IPS DF 4.7 (cell line): ENCODE data around the gene PSME1.

ENCODE experiments used
- DNase-seq: peaks from one replicate; pipeline ENCODE4 v3.0.0-alpha.2; 2013; ENCODE audit warnings: low spot score; ENCODE audit errors: extremely low read depth

PSME1 gene

DNA sequence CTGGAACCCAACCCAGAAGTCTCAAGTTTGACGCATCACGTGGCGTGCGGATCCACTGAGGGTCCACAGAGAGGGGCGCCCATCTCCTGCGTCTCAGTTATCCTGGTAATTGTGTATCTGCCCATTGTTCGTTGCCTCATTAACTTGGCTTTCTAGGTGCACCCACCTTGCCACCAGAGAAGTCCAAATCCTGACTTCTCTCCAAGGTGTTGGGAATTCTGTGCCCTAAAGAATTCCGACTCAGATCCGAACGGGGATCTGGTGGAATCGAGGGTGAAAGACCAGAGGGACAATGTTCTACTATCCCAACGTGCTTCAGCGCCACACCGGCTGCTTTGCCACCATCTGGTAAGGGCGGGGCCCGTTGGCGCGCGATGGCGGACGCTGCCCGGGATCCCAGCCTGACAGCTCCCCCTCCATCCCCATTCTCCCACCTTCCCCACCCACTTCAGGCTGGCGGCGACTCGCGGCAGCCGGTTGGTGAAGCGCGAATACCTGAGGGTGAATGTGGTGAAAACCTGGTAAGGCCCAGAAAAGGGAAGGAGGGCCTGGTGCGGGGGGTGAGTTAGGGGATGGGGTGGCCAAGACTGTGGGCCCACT, 36.4 kb downstream of the PSME1 start:
- no peak for DNase-seq

DNA sequence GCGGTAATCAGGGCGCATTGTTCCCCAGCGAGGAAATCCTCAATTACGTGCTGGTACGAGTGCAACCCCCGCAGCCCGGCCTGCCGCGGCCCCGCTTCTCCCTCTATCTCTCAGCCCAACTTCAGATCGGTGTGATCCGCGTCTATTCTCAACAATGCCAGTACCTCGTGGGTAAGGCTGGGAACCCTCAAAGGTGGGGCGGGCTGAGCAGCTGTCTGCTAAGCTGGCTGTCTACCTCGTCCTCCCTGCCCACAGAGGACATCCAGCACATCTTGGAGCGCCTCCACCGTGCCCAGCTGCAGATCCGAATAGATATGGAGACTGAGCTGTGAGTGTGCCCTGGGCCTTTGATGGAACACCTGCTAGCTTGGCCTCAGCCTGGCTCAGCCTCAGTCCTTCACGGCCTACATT, 36.9 kb downstream of the PSME1 start:
- no peak for DNase-seq

DNA sequence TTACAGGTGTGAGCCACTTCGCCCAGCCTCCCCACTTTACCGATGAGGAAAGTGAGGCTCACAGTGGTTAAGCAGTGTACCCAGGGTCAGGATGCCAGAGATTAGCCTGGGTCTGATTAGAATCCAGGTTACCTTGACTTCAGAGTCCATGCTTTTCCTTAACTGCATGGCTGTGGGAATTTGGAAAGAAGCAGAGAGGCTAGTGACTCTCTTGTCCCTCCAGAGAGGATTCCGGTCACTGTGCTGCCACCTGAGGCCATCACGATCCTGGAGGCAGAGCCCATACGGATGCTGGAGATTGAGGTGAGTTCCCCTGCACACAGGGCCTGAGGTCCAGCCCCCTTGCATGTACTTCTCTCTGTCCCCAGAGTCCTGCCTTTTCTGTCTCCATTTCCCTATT, 40.6 kb downstream of the PSME1 start:
- no peak for DNase-seq

DNA sequence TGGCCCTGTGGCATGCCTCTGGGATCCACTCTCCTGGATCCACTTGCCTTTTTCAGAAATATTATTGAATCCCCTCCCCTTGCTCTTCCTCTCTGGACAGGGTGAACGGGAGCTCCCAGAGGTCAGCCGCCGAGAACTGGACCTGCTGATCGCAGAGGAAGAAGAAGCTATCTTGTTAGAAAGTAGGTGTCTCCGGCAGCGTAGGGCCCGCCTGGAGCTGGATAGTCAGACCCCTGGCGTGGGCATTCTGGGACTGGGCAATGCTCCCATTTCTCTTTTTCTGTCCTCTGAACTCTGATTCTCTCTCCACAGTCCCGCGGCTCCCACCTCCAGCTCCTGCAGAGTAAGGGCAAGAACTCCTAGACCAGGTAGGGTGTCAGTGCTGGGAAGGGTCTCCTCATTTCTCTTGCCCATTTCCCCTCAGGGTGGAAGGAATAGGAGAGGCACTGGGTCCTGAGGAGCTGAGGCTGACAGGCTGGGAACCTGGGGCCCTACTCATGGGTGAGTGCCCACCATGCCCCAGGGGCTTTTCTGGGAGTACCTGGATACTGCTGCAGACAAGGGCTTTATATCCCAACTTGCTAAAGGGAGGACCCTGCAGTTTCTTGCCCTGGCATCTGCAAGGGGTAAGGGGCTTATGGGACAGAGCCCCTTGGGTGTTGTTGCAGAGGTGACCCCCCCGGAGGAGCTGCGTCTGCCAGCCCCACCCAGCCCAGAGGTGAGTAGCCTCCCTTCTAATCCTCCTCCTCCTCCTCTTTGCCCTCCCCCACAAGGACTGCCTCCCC, 41.2 kb downstream of the PSME1 start:
- no peak for DNase-seq

DNA sequence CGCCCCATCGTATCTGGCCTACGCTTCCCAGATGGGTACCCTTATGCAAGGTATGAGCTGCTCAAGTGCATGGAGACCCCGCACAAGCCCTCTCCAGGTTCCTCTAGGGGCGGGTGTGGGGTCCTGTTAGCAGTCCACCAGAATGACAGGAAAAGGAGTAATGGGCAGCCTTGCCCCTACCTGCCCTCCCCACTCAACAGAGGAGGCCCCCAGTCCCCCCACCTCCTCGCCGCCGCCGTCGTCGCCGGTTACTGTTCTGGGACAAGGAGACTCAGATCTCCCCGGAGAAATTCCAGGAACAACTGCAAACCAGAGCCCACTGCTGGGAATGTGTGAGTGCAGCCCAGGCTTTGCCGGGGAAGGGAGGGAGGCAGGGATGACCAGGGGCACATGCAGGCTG, 41.9 kb downstream of the PSME1 start:
- DNase-seq, result no peak

DNA sequence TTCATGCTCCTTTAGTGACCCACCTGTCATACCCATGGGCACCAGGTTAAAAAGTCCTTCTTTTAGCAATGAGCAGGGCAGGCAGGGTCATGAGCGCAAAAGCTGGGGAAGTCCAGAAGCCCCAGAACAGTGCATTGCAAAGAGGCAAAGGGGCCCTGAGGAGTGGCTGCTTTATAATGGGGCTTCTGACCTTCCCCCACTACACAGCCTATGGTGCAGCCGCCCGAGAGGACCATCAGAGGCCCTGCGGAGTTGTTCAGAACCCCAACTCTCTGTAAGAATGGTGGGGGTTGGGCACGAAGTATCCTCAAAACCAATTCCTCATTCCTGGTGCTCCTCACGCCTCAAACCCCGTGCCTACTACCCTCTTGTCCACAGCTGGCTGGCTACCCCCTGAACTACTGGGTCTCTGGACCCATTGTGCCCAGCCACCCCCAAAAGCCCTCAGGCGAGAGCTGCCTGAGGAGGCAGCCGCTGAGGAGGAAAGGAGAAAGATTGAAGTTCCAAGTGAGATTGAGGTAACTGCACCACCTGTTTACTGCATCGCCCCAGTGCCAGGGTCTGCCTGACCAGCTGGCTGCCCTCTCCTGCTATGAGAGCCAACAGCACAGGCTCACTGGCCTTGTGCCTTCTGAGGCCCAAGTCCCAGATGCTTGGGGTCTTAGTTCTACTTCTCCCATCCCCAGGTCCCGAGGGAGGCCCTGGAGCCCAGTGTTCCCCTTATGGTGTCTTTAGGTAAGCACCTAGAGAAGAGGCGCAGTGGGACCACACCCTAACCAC, 42.6 kb downstream of the PSME1 start:
- DNase-seq, result no peak

DNA sequence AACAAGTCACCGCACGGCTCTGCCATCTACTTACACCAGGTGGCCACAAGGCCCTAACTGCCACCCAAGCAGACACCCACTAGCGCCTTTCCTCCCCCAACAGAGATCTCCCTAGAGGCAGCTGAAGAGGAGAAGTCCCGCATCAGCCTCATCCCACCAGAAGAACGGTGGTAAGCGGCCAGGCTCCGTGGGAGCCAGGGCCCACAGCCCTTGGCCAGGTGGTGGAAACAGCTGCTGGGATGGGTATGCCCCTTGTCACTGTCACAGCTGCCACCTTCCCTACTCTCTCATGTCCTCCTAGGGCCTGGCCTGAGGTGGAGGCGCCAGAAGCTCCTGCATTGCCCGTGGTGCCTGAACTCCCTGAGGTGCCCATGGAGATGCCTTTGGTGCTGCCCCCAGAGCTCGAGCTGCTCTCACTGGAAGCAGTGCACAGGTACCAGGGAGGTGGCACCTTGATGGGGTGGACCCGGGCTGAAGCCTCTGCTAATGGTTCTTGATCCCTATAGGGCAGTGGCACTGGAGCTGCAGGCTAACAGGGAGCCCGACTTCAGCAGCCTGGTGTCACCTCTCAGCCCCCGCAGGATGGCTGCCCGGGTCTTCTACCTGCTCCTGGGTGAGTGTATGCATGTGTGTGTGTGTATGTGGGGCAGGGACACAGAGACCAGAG, 43.4 kb downstream of the PSME1 start:
- DNase-seq, result no peak

DNA sequence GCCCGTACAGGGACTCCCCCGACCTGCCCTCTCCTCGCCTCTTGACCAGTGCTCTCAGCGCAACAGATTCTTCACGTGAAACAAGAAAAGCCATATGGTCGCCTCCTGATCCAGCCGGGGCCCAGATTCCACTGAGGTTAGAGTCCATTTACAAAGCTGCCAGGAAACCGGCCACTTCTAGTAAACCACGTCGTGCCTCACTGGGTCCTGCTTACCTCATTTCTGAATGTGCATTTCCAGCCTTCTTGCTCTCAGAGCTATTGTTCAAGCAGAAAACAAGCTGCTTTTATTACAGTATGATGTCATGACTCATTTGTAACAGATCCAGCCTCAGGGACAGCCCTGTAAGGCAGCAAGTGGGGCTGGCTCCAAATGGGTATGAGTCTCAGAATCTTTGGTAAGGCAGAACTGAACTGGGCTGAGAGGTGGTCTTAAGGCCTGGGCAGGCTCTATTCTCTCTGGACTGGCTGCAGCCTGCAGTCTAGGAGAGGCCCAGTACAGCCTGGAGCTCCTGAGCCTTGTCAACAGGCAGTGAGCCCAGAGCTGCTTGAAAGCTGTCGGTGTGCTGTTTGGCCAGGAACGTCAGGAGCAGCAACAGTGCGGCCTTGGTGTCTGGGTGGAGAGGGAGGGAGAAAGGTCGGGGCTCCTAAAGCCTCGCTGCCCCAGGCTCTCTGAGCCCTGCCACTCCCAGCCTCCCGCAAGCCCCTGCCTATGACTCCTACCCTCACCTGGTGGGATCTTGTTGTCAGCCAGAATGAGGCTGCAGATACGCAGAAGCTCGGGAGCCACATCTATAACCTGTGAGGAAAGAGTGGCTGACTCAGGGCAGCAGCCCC, 44.2 kb downstream of the PSME1 start:
- DNase-seq, result no peak

DNA sequence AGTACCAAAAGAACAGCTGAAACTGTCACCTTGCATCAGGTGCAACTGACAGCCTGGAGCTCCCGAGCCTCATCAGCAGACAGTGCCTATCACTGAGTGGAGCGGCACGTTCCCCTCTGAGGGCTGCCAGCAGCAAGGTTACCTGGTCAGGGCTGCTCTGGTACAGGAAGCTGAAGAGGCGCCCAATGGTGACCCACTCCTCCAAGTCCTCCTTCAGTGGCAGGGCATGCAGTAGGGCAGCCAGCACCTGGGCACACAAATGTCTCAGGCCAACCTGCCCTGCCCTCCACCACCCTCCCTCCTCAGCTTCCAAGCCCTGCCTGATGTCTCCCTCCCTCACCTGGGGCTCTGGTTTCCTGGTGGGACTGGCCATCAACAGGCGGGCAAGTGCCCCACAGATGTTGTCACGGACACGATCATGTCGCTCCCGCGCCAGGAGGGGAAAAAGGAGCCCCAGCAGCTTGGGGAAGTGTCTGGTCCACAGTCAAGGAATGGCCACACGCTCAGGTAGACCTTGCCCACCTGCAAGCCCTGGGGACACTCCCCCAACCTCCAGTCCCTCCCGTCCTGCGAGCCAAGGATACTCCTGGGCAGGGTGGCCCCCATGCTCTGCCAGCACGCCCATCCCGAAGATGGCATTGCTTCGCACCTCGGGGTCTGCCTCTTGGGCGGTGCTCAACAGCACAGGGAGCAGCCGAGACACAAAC, 45.5 kb downstream of the PSME1 start:
- no peak for DNase-seq

DNA sequence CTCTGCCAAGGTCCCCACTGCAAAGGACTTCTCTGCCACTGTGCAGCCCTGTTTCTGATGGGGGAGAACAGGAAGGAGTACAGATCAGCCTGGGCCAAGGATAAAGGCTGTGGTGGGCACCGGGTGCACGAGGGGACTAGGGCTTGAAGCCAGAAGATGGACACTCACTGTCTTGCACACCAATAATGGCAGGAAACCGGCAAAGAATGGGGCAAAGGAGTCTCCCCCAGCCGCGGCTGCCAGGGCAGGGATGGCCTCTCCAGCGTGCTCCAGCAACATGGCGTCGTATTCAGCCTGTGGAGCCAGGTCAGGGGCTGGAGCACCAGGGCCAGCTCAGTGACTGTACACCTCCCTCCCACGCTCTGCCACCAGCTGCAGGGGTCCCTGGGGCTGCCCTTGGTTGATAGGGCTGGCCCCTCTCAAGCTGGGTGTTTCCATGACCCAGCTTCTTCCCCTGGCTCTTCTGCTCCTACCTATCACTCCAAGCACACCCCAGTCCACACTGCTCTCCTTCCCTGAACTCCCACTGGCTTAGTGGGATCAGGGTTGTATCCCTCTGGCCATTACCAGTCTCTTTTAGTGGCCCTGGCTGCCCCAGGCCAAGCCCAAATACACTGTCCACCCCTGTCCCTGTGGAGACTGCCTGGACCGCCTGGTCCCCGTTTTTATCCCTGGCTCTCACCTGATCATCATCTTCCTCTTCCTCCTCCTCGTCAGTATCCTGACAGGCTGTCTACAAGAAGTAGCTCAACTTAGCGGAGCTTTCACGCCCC, 46.3 kb downstream of the PSME1 start:
- no peak for DNase-seq

DNA sequence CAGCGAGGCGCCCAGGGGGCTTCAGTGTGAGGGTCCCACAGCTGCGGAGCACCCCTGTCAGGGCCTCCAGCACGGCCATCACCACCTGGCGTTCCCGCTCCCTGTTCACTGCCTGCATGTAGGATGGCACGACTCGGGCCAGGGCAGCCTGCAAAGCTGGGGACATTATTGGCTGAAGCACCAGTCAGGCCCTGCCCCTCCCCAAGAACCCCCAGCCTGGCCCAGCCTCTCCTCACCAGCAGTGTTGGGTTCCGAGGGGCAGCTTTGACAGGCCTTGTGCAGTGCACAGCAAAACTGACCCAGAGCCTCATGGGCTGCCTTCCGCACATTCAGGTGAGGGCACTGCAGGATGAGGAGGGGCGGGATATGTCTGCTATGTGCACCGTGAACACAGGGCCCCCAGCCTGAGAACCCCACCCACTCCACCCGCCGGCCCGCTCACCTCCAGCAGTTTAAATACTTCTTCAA, 47.1 kb downstream of the PSME1 start:
- DNase-seq, result no peak

DNA sequence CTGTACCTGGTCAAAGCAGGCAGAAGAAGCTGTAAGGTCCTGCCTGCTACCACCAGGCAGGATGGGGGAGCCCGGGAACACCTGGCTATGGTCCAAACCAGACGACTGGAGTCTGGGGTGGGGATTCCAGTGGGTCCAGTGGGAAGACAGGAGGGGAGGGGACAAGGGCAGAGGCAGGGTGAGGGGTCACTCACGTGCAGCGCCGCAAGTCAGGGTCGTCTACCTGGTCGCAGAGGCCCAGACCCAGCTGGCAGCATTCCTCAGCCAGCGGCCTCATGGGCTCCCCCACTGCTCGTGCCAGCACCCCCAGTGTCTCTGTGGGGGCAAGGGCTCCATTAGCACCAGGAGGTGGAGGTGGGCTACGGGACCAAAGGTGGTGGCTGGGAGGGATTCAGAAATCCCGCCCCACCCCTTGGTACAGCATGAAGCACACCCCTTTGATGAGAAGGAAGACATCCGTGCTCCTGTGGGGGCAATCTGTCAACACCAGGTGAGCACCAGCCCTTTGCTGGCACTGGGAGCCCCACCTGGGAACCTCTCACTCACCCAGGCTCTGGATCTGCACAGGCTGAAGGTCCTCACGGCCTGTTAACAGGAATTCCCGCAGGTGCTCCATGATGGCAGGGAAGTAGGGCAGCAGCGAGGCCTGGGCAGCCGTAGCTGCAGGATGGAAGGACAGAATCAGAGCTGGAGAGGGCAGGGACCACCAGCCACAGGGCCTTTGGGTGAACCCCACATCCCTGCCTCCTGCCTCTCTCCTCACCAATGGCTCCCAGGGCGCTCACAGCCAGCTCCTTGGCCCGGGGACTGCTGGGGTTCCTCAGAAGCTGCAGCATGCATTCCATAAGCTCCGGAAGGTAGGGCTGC, 48.3 kb downstream of the PSME1 start:
- no peak for DNase-seq

DNA sequence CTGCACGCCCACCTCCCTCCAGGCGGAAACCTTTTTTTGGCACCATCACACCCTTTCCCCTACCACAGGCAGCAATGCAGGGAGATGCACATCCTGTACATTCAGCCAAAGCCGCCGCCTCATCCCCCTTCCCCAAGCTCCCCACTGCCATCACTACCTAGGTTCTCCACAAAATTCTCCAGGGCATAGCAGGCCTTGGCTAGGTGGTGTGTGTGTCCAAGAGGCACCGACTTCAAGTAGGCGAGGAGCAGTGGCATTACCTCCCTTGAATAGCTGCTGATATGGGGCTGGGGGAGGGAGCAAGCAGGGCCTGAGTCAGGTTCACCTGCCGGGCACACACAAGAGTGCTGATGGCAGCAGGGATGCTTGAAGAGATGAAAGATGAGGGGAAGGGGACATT, 49.0 kb downstream of the PSME1 start:
- no peak for DNase-seq

DNA sequence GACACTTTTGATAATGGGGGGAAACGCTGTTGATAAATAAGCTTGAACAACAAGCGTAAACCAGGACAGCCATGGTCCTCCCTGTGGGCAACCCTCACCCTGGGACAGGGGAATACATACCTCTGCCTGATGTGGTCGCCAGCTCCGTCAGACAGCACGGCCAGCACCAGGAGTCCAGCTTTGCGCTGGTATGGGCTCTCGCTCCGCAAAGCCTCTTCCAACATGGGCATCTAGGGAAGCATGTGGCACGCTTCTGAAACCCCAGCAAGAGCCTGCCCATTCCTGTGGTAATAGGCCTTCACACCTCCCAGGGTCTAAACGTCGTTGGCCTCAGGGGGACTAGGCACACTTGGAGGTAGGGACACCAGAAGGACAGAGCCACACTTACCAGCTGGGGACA, 49.7 kb downstream of the PSME1 start:
- no peak for DNase-seq

DNA sequence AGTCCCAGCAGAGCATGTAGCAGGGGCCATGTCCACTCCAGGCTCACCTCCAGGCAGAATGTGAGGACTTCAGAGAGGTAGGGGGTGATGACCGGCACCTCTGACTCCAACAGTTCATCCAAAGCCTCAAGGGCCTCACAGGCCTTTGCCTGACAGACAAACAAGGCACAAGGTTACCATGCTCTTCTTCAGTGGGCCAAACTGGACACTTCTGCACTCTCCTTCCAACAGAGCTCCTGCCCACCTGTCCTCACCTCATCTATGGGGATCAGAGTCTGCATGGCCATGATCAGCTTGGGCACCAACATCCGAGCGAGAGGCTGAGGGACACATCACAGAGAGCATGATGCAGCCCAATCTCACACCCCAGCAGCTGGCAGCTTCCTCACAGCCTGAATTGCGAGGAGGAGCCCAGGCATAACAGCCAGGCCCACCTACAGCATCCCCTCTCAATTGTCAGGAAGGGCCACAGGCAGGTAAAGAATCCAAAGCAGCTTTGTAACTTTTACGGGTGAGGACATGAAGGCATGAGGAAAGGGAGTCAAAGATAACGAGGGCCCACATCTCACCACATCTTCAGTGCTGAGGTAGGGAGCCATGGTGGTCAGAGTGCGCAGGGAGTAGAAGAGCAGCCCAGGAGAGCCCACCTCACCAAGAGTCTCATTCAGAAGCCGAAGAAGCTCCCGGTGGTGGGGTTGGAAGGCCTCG, 51.0 kb downstream of the PSME1 start:
- no peak for DNase-seq

DNA sequence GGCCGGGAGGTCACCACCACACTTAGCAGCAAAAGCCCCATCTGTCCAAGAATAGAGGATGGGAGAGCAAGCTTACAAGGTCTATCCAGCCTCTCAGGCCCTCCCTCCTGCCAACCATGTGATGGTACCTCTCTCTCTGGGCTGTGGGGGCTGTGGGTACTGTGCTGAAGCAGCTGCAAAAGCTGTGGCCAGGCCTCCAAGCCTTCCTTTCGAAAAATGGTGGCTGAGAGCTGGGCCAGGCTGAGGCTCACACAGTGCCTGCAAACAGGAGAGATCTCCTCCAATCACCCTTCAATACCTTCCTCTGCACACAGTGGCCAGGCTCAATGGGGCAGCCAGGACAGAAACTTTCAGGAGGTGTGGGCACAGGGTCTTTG, 51.5 kb downstream of the PSME1 start:
- DNase-seq, result no peak
